Colonic mucosa (tissue), 4 donors: Measurements from ENCODE around the gene CCNL1. TPM values are rescaled to one million over a fixed set of nuclear protein-coding genes. Genes with fewer than 3 reads are reported as not detected.
A peak's percentile ranks its signal among the peaks of the same experiment; 100 is the strongest.

Experiments used
- DNase-seq: peaks from one replicate; pipeline ENCODE4 v3.0.0-alpha.2; 2020
- H3K27ac ChIP-seq: fragments of 200-600 bp; one replicate; pipeline ENCODE4 v1.8.0; 2021
- H3K27me3 ChIP-seq: fragments of 200-600 bp; one replicate; pipeline ENCODE4 v1.8.0; 2021
- H3K36me3 ChIP-seq: fragments of 200-600 bp; one replicate; pipeline ENCODE4 v1.8.0; 2021
- H3K4me1 ChIP-seq: fragments of 200-600 bp; one replicate; pipeline ENCODE4 v1.8.0; 2021; ENCODE audit warnings: mild to moderate bottlenecking
- H3K4me3 ChIP-seq: fragments of 200-600 bp; one replicate; pipeline ENCODE4 v1.8.0; 2021
- H3K9ac ChIP-seq, 2 donors: one replicate each; pipeline ENCODE4 v1.7.0; 2013; ENCODE audit warnings: control low read depth in 2 of 2, low read depth in 2 of 2, low read length in 2 of 2
- H3K9me3 ChIP-seq: fragments of 200-600 bp; one replicate; pipeline ENCODE4 v1.8.0; 2021
- CTCF ChIP-seq: fragments of 200-600 bp; IDR thresholded peaks from one replicate; pipeline ENCODE4 v1.8.0; 2022; ENCODE audit warnings: antibody characterized with exemption, mild to moderate bottlenecking
- intact Hi-C: fragments of 100-400 bp; cut with DNase I; formaldehyde crosslinking; loops from one replicate; pipeline ENCODE4 v1.14.1; 2022
- total RNA-seq, 2 donors: library from RNA; stranded (reverse); fragmentation: NEBNext Ultra II Directional in 1 of 2; extraction: Animal tissue kit (Norgen Biotek cat#: 25700) in 1 of 2; gene quantifications; one replicate each; pipeline ENCODE4 v1.2.1, GENCODE V29; 2021
- donor health status: healthy.
- donor health status: DM: no; HTN: no; CAD: no.
- donor health status: DM: no; HTN: no; CAD: no.

Gene CCNL1
- total RNA-seq, 2 donors from 2014 or later, result 76.4 to 103 TPM

GRCh38 chr3:157132936-157133335 lies 27.0 kb downstream of the CCNL1 start:
- no peak overlapping the region for H3K9ac ChIP-seq
- no peak for TF ChIP-seq CTCF
- no peak overlapping the region for H3K27ac ChIP-seq
- no peak for DNase-seq
- H3K4me3 ChIP-seq, result no peak overlapping the region
- no peaks in the 10 kb centered on the region for H3K27me3 ChIP-seq
- no peaks in the 10 kb centered on the region for H3K36me3 ChIP-seq
- no peaks in the 10 kb centered on the region for H3K9me3 ChIP-seq
- H3K4me1 ChIP-seq, result peaks cover 36% of the 10 kb centered on the region
- intact Hi-C loops, result loop anchor here (10.0 kb wide), 2 partner anchors 588 to 978 kb away; no protein-coding TSS in a partner anchor

DNA sequence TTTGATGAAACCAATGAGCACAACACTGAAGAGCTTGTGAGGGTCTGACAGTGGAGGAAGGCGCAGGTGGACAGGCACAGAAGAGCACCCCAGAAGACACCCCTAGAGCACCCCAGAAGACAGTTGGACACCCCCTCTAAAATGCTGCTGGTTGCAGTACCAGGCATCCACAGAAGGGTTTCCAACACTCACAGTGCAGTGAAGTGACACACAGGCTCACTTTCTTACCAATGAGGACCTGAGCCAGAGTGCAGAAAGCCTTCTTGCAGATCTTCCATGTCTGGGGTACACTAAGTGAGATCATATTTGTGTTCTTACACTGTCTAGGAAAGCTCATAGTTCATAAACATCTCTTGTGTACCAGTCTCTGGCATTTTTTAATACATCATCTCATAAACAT lies 27.6 kb downstream of the CCNL1 start:
- TF ChIP-seq CTCF, result no peak
- Histone ChIP-seq H3K4me1 (peaks cover 36% of the 10 kb centered on the region), H3K4me3 (no peak overlapping the region), H3K9ac (peak overlapping the region in 1 of 2 donors; percentile 60), H3K27ac (no peak overlapping the region), H3K27me3 (no peaks in the 10 kb centered on the region), H3K36me3 (no peaks in the 10 kb centered on the region), H3K9me3 (no peaks in the 10 kb centered on the region)
- intact Hi-C loops, result loop anchor here (10.0 kb wide), 2 partner anchors 588 to 978 kb away; no protein-coding TSS in a partner anchor
- DNase-seq, result no peak

- no peak overlapping the region for H3K27ac ChIP-seq
- DNase-seq, result no peak
- intact Hi-C loops, result loop anchor here (2.0 to 10.0 kb wide), 3 partner anchors 43 to 977 kb away; no protein-coding TSS in a partner anchor
- H3K9me3 ChIP-seq, result no peaks in the 10 kb centered on the region
- H3K36me3 ChIP-seq, result no peaks in the 10 kb centered on the region
- TF ChIP-seq CTCF, result no peak
- peak overlapping the region in 1 of 2 donors; percentile 60 for H3K9ac ChIP-seq
- H3K4me3 ChIP-seq, result no peak overlapping the region
- H3K4me1 ChIP-seq, result peaks cover 33% of the 10 kb centered on the region
- no peaks in the 10 kb centered on the region for H3K27me3 ChIP-seq
Measured at GRCh38 chr3:157131861-157132260, 28.1 kb downstream of the CCNL1 start.

DNA sequence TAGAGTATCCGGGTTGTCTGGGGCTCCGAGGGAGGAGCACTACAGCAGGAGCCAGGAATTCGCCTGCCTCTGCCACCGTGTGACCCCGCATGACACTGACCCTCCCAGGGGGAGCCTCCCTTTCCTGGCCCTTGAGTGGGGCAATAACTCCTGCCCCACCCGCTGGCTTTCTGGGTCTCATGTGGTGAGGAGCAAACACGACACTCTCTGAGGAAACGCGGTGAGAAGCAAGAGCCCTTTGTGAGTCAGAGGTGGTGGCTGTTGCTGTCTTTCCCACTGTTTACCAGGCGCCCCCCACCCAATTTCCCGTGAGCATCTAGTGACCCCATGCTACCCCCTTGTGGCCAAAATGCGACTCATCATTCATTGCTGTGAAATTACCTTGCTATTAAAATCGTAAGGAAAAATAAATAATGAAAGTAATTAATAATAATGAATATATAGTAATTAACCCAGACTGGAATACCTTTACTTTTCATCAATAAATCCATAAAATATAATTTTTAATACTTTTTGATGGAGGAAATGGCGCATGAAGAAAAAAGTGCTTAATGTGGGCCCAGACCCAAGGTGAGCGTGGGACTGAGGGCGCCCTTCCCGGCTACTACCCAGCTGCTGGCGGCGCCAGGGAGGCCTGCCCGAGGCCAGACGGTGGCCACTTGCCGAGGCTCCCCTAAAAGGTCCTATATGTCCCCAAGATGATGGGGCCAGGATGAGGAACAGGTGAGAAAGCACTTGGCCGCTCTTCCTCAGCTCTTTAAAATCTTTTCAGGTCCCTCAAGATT lies 29.3 kb downstream of the CCNL1 start:
- Histone ChIP-seq H3K9ac (peak overlapping the region in 1 of 2 donors; percentile 83), H3K4me3 (no peak overlapping the region), H3K27me3 (no peaks in the 10 kb centered on the region), H3K27ac (peak overlapping the region; percentile 94), H3K9me3 (no peaks in the 10 kb centered on the region), H3K36me3 (no peaks in the 10 kb centered on the region), H3K4me1 (peaks cover 27% of the 10 kb centered on the region)
- peak; percentile 56 for TF ChIP-seq CTCF
- intact Hi-C loops, result loop anchor here (2.0 to 10.0 kb wide), 3 partner anchors 42 to 976 kb away; no protein-coding TSS in a partner anchor
- peak; percentile 94 for DNase-seq

DNA sequence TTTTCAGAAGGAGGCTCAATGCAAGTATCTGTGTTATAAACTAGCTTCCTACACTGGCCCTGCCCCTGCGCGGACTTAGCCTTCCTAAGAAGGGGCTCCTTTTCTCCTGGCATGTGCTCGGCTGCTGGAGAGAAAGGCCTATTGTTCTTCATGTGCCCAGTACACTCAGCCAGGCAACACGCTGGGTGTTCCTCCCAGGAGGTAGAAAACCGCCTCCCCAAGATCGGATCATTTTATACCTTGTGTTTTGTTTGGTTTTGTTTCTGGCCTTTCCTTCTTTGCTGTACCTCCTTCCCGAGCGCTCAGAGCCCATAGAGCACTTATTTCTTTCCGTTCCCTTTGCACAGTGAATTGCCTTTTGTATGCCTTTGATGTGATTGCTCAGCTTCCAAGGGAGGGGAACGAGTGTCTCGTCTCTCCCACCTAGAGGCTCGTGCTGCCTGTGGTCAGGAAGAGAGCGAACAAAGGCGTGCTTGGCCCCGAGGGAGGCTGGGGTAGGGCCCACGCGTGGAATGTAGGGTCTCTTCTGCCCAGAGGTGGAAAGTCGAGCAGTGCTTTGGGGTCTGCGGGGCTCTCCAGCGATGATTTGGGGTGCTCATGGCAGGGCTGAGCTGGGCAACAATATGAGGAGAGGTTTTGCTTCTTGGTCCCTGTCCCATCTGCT lies 30.0 kb downstream of the CCNL1 start:
- H3K36me3 ChIP-seq, result no peaks in the 10 kb centered on the region
- intact Hi-C loops, result loop anchor here (2.0 to 10.0 kb wide), 3 partner anchors 41 to 975 kb away; no protein-coding TSS in a partner anchor
- H3K9ac ChIP-seq, result peak overlapping the region; percentile 60 to 83
- no peaks in the 10 kb centered on the region for H3K9me3 ChIP-seq
- H3K27ac ChIP-seq, result peak overlapping the region; percentile 94
- H3K4me1 ChIP-seq, result peaks cover 26% of the 10 kb centered on the region
- no peaks in the 10 kb centered on the region for H3K27me3 ChIP-seq
- no peak overlapping the region for H3K4me3 ChIP-seq
- no peak for TF ChIP-seq CTCF
- peak; percentile 66 for DNase-seq
